Lung (tissue), 12 donors: Measurements from ENCODE around the gene MDN1. TPM values are rescaled to one million over a fixed set of nuclear protein-coding genes. Genes with fewer than 3 reads are reported as not detected.

Source experiments
- ATAC-seq: fragments of 200-7000 bp; cut with Tn5 transposase; one replicate; pipeline ENCODE4 v1.9.1; 2020; ENCODE audit warnings: moderate number of reproducible peaks; ENCODE audit not compliant: insufficient read depth, low FRiP score
- DNase-seq, 3 donors: peaks; one replicate each; pipeline ENCODE4 v3.0.0-alpha.2; 2013 to 2017
- H3K27ac ChIP-seq, 2 donors: one replicate each; pipeline ENCODE4 v1.5.1; 2013; ENCODE audit warnings: mild to moderate bottlenecking in 2 of 2, moderate library complexity in 2 of 2, control low read depth in 1 of 2, inconsistent platforms in 1 of 2, low read depth in 1 of 2, low read length in 1 of 2
- H3K27me3 ChIP-seq, 3 donors: one replicate each; pipeline ENCODE4 v1.5.1; 2013; ENCODE audit warnings: low read length in 2 of 3; ENCODE audit not compliant: control insufficient read depth in 3 of 3, insufficient read depth in 3 of 3
- H3K36me3 ChIP-seq, 4 donors: one replicate each; pipeline ENCODE4 v1.5.1; 2013; ENCODE audit warnings: low read length in 4 of 4, mild to moderate bottlenecking in 1 of 4, moderate library complexity in 1 of 4; ENCODE audit not compliant: control insufficient read depth in 4 of 4, insufficient read depth in 4 of 4
- H3K4me1 ChIP-seq, 5 donors: one replicate each; pipeline ENCODE4 v1.5.1; 2013; ENCODE audit warnings: low read length in 5 of 5, mild to moderate bottlenecking in 2 of 5, moderate library complexity in 1 of 5; ENCODE audit not compliant: control insufficient read depth in 5 of 5, insufficient read depth in 5 of 5
- H3K4me3 ChIP-seq: one replicate; pipeline ENCODE4 v1.5.1; 2013; ENCODE audit warnings: mild to moderate bottlenecking, control low read depth, moderate library complexity
- H3K9ac ChIP-seq, 2 donors: one replicate each; pipeline ENCODE4 v1.5.1; 2013; ENCODE audit warnings: low read length in 2 of 2, control low read depth in 1 of 2; ENCODE audit not compliant: insufficient read depth in 1 of 2
- H3K9me3 ChIP-seq, 4 donors: one replicate each; pipeline ENCODE4 v1.5.1; 2013; ENCODE audit warnings: low read length in 3 of 4, mild to moderate bottlenecking in 1 of 4, moderate library complexity in 1 of 4; ENCODE audit not compliant: control insufficient read depth in 4 of 4, insufficient read depth in 3 of 4
- WGBS, 2 donors: extraction: QIAGEN DNeasy Blood & Tissue Kit; methylation state at CpG; one replicate each; pipeline ENCODE4 v1.1.7; 2013; 5-methylcytosine and 5-hydroxymethylcytosine counted together
- polyA plus RNA-seq, 2 donors: library from polyadenylated mRNA; stranded (reverse); fragments of 200-250 nt; gene quantifications; one replicate each; pipeline ENCODE4 v1.2.1, GENCODE V29; 2013
- total RNA-seq, 2 donors: library from RNA; depleted of rRNA in 1 of 2; stranded (reverse); fragments of >200 nt in 1 of 2; gene quantifications; one replicate each; pipeline ENCODE4 v1.2.1, GENCODE V29; 2014 to 2021
- TF ChIP-seq, protein P1 (sequence below): IDR thresholded peaks from 2 replicates; pipeline ENCODE4 v1.5.1; 2012; ENCODE audit warnings: mild to moderate bottlenecking; ENCODE audit errors: control extremely low read depth, extremely low read depth
- donor health status: control.
- donor health status: control.
- donor health status: Bipolar disorder and iron deficiency.
- donor health status: healthy.
- donor health status: DM: yes; HTN: yes; CAD: no.

MDN1 gene
- total and polyA plus RNA-seq, 4 donors: 7.6 to 33.8 (median 31.7) TPM

DNA sequence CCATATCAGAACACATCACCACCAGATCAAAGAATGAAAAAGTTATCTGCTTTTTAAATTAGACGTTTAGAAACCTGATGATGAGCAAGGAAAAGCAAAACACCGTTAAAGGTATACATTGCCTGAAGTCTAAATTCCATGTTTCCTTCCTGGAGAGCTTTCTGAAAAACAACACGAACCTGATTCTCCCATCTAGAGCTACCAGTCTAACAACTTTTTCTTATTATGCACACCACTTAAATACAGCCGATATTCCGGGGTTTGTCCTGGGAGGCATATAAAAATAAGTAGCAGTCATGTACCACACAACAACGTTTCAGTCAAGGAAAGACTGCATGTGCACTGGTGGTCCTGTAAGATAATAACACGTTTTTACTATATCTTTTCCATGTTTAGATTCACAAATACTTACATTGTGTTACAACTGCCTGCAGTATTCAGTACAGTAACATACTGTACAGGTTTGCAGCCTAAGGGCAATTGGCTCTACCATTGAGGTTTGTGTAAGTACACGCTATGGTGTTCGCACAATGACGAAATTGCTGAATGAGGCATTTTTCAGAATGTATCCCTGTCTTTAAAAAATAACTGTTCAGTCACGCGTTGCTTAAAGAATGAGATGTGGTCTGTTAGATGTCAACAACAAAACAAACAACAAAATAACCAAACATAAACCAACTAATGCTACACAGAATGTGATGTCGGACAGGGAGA, 162.0 kb downstream of the MDN1 start:
- peaks cover 0 to 6% (median 0%) of the 10 kb centered on the region in 5 donors for H3K4me1 ChIP-seq
- no peak for DNase-seq
- WGBS, 2 donors: 86 to 89% methylated on average over 13 of the region's 13 CpGs
- no peak overlapping the region for H3K9ac ChIP-seq
- no peak overlapping the region for H3K27ac ChIP-seq
- peaks cover 0 to 2% (median 0%) of the 10 kb centered on the region in 4 donors for H3K9me3 ChIP-seq
- no peaks in the 10 kb centered on the region for H3K27me3 ChIP-seq
- TF ChIP-seq, protein P1, sequence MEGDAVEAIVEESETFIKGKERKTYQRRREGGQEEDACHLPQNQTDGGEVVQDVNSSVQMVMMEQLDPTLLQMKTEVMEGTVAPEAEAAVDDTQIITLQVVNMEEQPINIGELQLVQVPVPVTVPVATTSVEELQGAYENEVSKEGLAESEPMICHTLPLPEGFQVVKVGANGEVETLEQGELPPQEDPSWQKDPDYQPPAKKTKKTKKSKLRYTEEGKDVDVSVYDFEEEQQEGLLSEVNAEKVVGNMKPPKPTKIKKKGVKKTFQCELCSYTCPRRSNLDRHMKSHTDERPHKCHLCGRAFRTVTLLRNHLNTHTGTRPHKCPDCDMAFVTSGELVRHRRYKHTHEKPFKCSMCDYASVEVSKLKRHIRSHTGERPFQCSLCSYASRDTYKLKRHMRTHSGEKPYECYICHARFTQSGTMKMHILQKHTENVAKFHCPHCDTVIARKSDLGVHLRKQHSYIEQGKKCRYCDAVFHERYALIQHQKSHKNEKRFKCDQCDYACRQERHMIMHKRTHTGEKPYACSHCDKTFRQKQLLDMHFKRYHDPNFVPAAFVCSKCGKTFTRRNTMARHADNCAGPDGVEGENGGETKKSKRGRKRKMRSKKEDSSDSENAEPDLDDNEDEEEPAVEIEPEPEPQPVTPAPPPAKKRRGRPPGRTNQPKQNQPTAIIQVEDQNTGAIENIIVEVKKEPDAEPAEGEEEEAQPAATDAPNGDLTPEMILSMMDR: no peak
- no peak overlapping the region for H3K4me3 ChIP-seq
- peaks cover 40 to 56% (median 50%) of the 10 kb centered on the region in 4 donors for H3K36me3 ChIP-seq
- no peak for ATAC-seq

DNA sequence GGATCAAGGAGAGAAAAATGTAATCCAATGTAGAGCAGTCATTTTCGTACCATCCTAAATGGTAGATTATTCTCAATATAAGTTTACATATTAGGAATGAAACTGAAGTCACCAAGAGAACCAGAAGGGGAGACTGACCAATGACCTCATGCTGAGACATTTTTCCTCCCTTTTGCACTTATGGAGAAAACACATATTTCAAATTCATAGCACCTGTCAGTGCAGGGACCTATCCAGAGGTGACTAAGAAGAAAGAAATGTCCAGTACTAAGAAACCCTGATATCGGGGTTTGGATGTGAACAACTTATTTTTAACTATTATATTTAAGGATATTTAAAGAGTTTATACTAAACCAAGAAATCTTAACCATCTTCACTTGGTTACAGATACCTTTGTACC, 164.5 kb downstream of the MDN1 start:
- no peaks in the 10 kb centered on the region for H3K27me3 ChIP-seq
- peaks cover 0 to 2% (median 0%) of the 10 kb centered on the region in 4 donors for H3K9me3 ChIP-seq
- H3K4me3 ChIP-seq: no peak overlapping the region
- ATAC-seq (no peak), DNase-seq (no peak)
- no peak overlapping the region for H3K9ac ChIP-seq
- peaks cover 36 to 57% (median 41%) of the 10 kb centered on the region in 4 donors for H3K36me3 ChIP-seq
- H3K4me1 ChIP-seq: no peaks in the 10 kb centered on the region
- H3K27ac ChIP-seq: no peak overlapping the region
- 89 to 95% methylated on average over 2 of the region's 2 CpGs for WGBS, 2 donors
- TF ChIP-seq, protein P1: no peak

DNA sequence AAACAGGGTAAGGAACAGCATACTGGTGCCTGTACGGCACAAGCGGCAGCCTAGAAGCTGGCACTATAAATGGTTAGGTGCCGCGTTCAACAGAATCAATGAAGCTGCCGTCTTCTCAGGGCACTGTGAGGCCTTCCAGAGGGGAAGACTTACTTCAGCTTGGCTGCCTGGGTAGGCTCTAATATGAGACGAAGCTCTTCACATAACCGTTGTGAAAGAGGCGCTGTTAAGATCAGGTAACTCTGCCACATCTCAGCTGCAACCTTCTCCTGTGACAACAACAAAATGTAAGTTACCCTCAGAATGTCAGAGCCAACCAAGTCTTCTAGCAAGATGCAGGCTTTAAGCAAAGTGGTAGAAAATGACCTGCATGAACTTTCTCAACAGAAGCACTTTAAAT, 169.0 kb downstream of the MDN1 start:
- 94 to 96% methylated on average over 8 of the region's 8 CpGs for WGBS, 2 donors
- H3K4me3 ChIP-seq: no peak overlapping the region
- peaks cover 18 to 51% (median 30%) of the 10 kb centered on the region in 4 donors for H3K36me3 ChIP-seq
- ATAC-seq: no peak
- H3K9ac ChIP-seq: no peak overlapping the region
- no peaks in the 10 kb centered on the region for H3K4me1 ChIP-seq
- H3K27ac ChIP-seq: no peak overlapping the region
- TF ChIP-seq, protein P1: no peak
- no peak for DNase-seq
- H3K27me3 ChIP-seq: no peaks in the 10 kb centered on the region
- H3K9me3 ChIP-seq: peaks cover 0 to under 1% (median 0%) of the 10 kb centered on the region in 4 donors
